ENCODE data around the gene ADAP1.
A peak's percentile ranks its signal among the peaks of the same experiment; 100 is the strongest.

Gene ADAP1

GRCh38 chr7:889391-889790 lies 65.1 kb downstream of the ADAP1 start:
- no peak for DNase-seq

DNA sequence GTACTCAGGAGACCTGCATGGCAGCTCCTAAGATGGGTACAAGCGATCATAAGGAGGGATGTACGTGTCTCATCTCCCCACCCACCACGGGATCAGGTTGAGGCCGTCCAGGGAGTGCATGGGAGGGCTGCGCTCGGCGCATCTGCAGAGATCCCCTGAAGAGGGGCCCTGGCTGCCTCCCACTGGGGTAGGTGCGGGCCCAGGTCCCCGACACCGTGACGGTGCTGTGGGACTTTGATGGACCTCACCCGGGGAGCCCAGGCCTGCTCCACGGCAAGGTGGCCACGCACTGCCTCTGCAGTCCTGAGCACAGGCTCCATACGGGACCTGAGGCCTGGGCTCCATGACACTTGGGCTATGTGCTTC lies 65.5 kb downstream of the ADAP1 start:
- no peak for DNase-seq

DNA sequence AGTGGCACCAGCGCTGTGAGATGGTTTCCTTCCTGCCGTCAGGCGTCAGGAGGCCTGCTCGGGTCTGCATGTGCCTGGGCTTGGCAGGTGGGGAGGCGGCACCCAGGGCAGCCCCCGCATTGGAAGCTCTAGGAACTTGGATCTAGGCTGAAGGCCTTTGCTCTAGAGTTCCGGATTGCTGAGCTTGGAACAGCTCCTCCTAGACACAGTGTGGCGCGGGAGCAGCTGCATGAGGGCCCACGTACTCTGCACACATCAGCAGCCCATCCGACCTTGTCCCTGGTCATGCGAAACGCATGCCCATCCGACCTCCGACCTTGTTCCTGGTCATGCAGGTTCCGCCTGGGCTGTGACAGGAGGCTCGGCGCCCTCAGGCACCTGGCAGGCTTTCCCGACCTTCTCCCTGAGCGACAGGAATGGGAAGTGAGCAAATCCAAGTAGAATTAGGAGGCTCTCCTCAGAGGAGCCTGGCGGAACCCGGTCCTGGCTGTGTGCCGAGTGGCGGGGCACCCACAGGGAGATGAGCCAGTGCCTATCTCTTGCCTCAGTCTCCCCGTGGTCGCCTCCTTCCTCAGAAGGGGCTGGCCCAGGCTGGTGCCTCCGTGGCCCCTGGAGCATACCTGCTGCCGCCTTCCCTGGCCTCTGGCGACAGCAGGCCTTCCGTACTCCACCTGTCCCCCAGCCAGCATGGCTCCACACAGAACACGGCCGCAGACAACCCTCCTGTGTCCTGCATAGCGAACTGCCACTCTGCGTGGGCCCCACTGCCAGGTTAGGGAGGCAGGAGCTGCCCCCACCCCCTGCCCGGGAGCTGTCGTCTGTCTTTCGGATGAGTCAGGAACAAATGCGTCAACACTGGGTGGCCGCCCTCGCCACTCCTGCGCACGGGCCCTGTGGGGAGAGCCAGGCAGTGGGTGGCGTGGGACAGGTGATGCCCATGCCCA lies 66.1 kb downstream of the ADAP1 start:
- DNase-seq = no peak

- no peak for DNase-seq
Measured at GRCh38 chr7:887488-887820, 67.0 kb downstream of the ADAP1 start.

GRCh38 chr7:886626-887487 lies 67.6 kb downstream of the ADAP1 start:
- DNase-seq = no peak

DNA sequence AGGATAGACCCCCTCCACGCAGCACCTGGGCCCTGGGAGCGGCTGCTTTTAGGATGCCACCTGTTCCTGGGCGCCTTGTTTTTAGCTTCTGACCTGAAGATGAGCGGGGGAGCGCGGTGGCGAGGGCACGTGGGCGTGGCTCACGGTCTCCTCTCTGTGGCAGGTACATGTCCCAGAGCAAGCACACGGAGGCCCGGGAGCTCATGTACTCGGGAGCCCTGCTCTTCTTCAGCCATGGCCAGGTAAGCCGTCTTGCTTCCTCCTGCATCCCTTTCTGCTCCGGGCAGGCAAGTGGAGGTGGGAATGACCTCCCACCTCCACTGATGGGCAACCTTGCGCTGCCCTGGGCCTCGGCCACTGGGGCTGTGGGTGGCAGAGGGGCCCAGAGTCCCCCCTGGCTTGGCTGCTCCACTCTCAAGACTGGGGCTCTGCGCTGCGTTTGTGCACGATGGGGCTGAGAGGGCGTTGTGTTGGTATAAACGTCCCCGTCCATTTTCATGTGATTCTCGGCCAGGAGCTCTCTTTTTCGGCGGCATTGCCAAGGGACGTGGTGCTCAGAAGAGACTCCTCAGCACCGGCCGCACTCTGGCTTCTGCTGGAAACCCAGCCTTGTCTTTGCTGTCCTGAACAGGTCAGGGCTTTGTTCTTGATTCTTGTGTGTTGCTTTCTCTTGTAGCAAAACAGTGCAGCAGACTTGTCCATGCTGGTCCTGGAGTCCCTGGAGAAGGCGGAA lies 68.4 kb downstream of the ADAP1 start:
- no peak for DNase-seq

- DNase-seq = no peak
Measured at GRCh38 chr7:885261-885892, 69.1 kb downstream of the ADAP1 start.

- no peak for DNase-seq
Measured at GRCh38 chr7:884191-885003, 70.1 kb downstream of the ADAP1 start.

DNA sequence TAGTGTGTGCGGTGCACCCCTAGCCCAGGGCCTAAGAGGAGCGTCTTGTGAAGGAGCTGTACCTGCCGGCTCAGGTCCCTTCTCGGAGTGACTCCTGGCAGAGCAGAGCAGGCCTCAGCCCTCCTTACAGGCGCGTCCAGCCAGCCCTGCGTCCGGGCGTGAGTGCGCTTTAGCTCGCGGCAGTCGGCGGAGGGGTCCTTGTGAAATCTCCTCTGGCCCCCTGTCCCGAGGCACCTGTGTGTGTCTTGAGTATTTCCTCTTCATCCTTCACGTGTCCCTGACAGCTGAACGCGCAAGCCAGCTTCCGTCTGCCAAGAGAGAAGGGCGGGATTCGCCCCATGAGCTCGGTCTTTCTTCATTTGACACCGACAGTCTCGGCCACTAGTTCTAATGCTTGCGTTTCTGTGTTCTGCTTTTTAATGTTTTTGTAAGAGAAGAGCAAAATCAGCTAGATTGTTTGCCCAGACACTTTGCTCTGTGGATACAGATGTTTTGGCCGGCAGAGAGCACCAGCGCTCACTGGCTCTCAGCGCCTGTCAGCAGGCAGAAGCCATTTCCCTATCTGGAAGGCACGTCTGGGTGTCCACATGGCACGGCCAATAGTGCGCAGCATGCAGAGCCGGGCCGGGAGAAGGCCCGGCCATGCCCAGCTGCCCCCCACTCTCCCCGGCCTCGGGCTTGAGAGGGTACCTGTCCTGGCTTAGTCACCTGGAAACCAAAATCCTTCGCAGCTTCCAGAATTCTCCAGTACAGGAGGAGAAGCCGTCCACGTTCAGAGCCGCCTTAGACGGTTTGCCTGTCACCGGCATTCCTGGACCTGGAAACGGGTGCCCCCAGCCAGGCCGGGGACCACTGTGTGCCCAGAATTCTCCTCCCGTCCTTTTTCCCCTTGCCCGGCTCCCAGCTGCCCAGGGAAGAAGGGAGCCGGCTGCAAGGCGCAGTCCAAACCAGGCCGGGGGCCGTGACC lies 71.1 kb downstream of the ADAP1 start:
- no peak for DNase-seq

DNA sequence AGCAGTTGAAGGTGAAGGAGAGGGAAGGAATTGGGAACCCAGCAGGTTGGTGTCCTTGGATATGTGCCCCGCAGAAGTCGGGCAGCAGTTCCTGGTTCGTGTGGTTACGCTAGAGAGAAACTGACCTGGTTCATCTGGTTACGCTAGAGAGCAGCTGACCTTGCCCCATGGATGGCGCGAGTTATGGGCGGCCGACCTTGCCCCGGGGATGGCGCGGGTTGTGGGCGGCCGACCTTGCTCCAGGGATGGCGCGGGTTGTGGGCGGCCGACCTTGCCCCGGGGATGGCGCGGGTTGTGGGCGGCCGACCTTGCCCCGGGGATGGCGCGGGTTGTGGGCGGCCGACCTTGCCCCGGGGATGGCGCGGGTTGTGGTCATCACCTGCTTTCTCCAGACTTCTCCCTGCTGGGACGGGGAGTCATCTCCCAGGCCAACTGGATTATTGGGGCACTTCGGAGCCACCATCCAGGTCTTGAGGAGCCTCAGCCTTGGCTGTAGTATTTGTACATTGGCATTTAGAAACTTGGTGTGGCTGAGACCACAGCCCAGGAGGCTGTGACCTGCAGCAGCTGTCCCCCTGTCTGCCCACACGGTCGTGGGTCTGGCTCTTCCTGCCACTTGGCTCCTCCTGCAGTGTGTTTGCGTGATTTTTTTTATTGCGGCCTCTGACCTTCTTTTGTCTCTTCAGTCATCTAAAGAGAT lies 72.0 kb downstream of the ADAP1 start:
- DNase-seq = no peak

DNA sequence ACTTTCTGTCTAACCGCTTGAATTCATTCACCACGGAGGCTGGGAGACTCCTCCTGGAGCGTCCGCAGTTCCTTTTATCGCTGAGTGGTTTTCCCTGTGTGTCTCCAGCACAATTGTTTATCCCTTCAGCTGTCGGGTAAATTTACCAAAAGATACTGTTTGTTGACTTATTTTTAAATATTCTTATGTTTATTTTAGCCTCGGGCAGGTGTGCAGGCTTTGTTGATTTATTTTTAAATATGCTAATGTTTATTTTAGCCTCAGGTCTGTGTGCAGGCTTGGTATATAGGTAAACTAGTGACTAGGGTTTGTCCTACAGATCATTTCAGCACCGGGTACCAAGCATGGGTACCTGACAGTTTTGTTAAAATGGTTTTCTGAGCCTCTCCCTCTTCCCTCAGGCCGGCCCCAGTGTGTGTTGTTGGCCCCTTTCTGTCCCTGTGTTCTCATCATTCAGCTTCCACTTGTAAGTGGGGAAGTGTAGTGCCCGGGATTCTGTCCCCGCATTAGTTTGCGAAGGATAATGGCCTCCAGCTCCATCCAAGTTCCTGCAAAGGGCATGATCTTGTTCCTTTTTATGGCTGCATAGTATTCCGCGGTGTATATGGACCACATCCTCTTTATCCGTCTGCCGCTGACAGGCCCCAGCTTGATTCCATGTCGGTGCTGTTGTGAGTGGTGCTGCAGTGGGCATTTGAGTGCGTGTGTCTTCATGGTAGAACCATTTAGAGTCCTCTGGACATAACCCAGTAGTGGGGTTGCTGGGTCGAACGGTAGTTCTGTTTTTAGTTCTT lies 72.8 kb downstream of the ADAP1 start:
- no peak for DNase-seq

- DNase-seq = no peak
Measured at GRCh38 chr7:880450-880849, 74.0 kb downstream of the ADAP1 start.

- no peak for DNase-seq
Measured at GRCh38 chr7:879706-880105, 74.8 kb downstream of the ADAP1 start.

- DNase-seq = no peak
Measured at GRCh38 chr7:879093-879492, 75.4 kb downstream of the ADAP1 start.

DNA sequence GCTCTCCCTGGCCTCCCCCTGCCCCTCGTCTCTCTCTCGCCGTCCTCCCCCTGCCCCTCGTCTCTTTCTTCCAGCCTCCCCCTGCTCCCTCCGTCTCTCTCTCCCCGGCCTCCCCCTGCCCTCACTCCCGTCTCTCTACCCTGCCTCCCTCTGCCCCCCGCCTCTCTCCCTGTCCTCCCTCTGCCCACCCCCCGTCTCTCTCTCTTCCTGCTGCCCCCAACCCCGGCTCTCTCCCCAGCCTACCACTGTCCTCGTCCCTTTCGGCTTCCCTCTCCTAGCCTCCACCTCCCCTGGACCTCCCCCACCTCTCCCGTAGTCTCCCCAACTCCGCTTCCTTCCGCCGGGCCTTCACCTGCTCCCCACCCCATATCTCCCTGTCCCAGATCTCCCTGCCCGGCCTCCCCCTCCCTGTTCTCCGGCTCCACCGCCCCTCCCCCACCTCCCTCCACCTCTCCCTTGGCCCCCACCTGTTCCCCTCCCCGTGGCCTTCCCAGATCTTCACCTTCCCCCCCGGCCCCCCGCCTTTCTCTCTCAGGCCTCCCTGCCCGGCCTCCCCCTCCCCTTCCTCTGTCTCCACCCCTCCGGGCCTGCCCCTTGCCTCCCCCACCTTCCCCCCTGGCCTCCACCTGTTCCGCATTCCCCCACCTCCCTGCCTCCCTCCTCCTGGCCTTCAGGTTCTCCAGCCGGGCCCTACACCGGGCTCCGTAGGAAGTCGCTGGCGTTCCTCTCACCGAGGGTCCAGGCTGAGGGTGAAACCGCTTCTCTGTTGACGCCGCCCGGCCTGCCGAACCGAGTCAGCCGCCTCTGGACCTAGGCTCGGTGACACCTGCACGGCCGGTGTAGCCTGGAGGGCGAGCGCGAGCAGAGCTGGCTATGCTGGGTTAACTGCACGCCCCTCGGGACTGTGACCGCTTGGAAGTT lies 76.9 kb downstream of the ADAP1 start:
- no peak for DNase-seq

- DNase-seq = no peak
Measured at GRCh38 chr7:876972-877311, 77.5 kb downstream of the ADAP1 start.

DNA sequence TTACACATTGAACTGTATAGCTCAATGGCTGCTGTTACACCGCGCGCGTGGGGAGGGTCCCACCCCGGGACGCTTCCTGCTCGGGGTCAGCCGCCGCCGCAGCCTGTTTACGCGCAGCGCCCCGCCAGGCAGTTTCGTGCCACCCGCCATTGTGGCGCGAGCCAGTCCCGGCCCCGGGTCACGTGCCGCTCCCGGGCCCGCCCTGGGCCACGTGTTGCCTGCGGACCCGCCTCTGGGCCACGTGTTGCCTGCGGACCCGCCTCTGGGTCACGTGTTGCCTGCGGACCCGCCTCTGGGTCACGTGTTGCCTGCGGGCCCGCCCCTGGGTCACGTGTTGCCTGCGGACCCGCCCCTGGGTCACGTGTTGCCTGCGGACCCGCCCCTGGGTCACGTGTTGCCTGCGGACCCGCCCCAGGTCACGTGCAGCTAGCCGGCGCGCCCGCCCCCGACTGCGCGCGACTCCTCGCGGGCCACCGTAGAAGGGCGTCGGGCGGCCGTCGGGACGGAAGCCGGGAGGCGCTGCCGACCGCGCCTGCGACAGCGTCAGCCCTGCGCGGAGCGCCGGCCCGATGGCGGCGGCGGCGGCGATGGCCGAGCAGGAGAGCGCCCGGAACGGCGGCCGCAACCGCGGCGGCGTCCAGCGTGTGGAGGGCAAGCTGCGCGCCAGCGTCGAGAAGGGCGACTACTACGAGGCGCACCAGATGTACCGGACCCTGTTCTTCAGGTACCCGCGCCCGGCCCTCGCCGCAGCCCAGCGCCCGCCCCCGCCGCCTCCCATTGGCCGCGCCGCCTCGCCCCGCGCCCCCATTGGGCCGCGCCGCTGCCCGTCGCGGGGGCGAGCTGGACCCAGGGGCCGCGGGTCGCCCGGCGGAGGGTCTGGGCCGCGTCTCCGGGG lies 78.2 kb downstream of the ADAP1 start, which contains the start of gene GET4:
Gene GET4 (plus strand): TSS at position 478 of the 895 bp plus-strand sequence. CDS start 92 bp downstream, at position 570.
- peak; percentile 93 for DNase-seq

All from retina (tissue), 1 donor.